PC-3 (cell line): ENCODE measurements around the gene SERTAD1. TPM values are rescaled to one million over a fixed set of nuclear protein-coding genes. Genes with fewer than 3 reads are reported as not detected.

Source experiments
- ATAC-seq: fragments of 200-7000 bp; cut with Tn5 transposase; 2 replicates; pipeline ENCODE4 v1.9.1; 2020; ENCODE audit warnings: mild to moderate bottlenecking, moderate library complexity
- BruUV-seq: library from RNA; stranded (reverse); fragments of 400-500 nt; replicated peaks from 2 replicates; lab custom pipeline; 2021; lab: Mats Ljungman, UMichigan
- CTCF ChIA-PET: fragments of 300-600 bp; sonication (Branson Sonifier 250); formaldehyde crosslinking; loops from one replicate; lab custom pipeline; 2022; ENCODE audit warnings: antibody characterized with exemption; lab: Charles Lee
- POLR2A ChIA-PET: fragments of 300-600 bp; sonication (Branson Sonifier 250); formaldehyde crosslinking; loops from one replicate; lab custom pipeline; 2022; ENCODE audit warnings: antibody characterized with exemption; ENCODE audit not compliant: unreplicated experiment; lab: Charles Lee
- DNase-seq: peaks from one replicate; pipeline ENCODE4 v3.0.0-alpha.2; 2015
- H2AFZ ChIP-seq: fragments of 300-600 bp; sonication (generic); 2 replicates; pipeline ENCODE4 v1.6.0; 2016; ENCODE audit warnings: antibody characterized with exemption, low read length
- H3F3A ChIP-seq: fragments of 300-600 bp; sonication (generic); one replicate; pipeline ENCODE4 v1.6.0; 2017; ENCODE audit warnings: antibody characterized with exemption, low read length, control low read depth, mild to moderate bottlenecking; ENCODE audit not compliant: unreplicated experiment
- H3K27ac ChIP-seq: fragments of 300-600 bp; sonication (generic); 2 replicates; pipeline ENCODE4 v1.5.1; 2016; ENCODE audit warnings: mild to moderate bottlenecking, low read length
- H3K27me3 ChIP-seq: fragments of 300-600 bp; sonication (generic); 2 replicates; pipeline ENCODE4 v1.6.1; 2016; ENCODE audit warnings: low read length, mixed read lengths
- H3K36me3 ChIP-seq: fragments of 300-600 bp; sonication (generic); 2 replicates; pipeline ENCODE4 v1.6.1; 2016; ENCODE audit warnings: low read depth, mixed run types, low read length, mixed read lengths
- H3K4me1 ChIP-seq: fragments of 300-600 bp; sonication (generic); 2 replicates; pipeline ENCODE4 v1.5.1; 2016; ENCODE audit warnings: low read length; ENCODE audit not compliant: insufficient read depth
- H3K4me2 ChIP-seq: fragments of 300-600 bp; sonication (generic); 2 replicates; pipeline ENCODE4 v1.6.0; 2016; ENCODE audit warnings: low read length
- H3K4me3 ChIP-seq: fragments of 300-600 bp; sonication (generic); 2 replicates; pipeline ENCODE4 v1.5.1; 2016; ENCODE audit warnings: mild to moderate bottlenecking, low read length, mixed read lengths
- H3K79me2 ChIP-seq: fragments of 300-600 bp; sonication (generic); 2 replicates; pipeline ENCODE4 v1.6.1; 2017; ENCODE audit warnings: low read length, mixed read lengths
- H3K9ac ChIP-seq: fragments of 300-600 bp; sonication (generic); 2 replicates; pipeline ENCODE4 v1.6.0; 2016; ENCODE audit warnings: mild to moderate bottlenecking, low read length
- H3K9me2 ChIP-seq: fragments of 300-600 bp; sonication (generic); replicated peaks from 2 replicates; pipeline ENCODE4 v1.6.1; 2016; ENCODE audit warnings: mixed run types, low read length, mixed read lengths
- H3K9me3 ChIP-seq: fragments of 300-600 bp; sonication (generic); 2 replicates; pipeline ENCODE4 v1.6.1; 2016; ENCODE audit warnings: low read length, mixed read lengths
- H4K20me1 ChIP-seq: fragments of 300-600 bp; sonication (generic); 2 replicates; pipeline ENCODE4 v1.6.1; 2016; ENCODE audit warnings: low read length, mixed read lengths
- CTCF ChIP-seq: fragments of 300-600 bp; sonication (generic); conservative IDR thresholded peaks from 2 replicates; pipeline ENCODE4 v1.5.1; 2017; ENCODE audit warnings: antibody characterized with exemption, low read depth, mild to moderate bottlenecking, low read length
- EZH2 ChIP-seq: fragments of 300-600 bp; sonication (generic); IDR thresholded peaks from one replicate; pipeline ENCODE4 v1.6.1; 2017; ENCODE audit warnings: antibody characterized with exemption, mild to moderate bottlenecking, low read length; ENCODE audit not compliant: unreplicated experiment
- EZH2phosphoT487 ChIP-seq: fragments of 300-600 bp; sonication (generic); IDR thresholded peaks from 2 replicates; pipeline ENCODE4 v1.6.1; 2018; ENCODE audit warnings: mild to moderate bottlenecking, antibody characterized with exemption, low read length, borderline replicate concordance
- intact Hi-C: fragments of 100-400 bp; cut with micrococcal nuclease; formaldehyde crosslinking; loops from 2 replicates; pipeline ENCODE4 v1.9.0; 2023
- total RNA-seq: library from RNA; depleted of rRNA; stranded (reverse); fragments of >200 nt; gene quantifications from 2 replicates; pipeline ENCODE4 v1.2.3, GENCODE V29; 2014

The SERTAD1 gene
- total RNA-seq, 1 experiment from 2014 or later, result 16.8 TPM

GRCh38 chr19:40395956-40396355 is 29.8 kb downstream of the SERTAD1 start:
- H3K4me3 ChIP-seq, result no peak overlapping the region
- no peak for ATAC-seq
- H3K4me2 ChIP-seq, result no peak overlapping the region
- TF ChIP-seq EZH2phosphoT487, result no peak
- no peak for TF ChIP-seq CTCF
- TF ChIP-seq EZH2, result no peak
- no peak for DNase-seq
- POLR2A ChIA-PET, result no interaction called here
- no TSS peak for BruUV-seq
- no peaks in the 10 kb centered on the region for H3K79me2 ChIP-seq
- no peaks in the 10 kb centered on the region for H3K9me3 ChIP-seq
- no peaks in the 10 kb centered on the region for H4K20me1 ChIP-seq
- H3K9me2 ChIP-seq, result no peaks in the 10 kb centered on the region
- no peaks in the 10 kb centered on the region for H3K27me3 ChIP-seq
- peaks cover 10% of the 10 kb centered on the region; the same call in 1 of the 2 replicates for H3K4me1 ChIP-seq
- H3K27ac ChIP-seq, result no peak overlapping the region
- CTCF ChIA-PET, result interaction anchor here (0.8 kb wide), 1 partner anchor 91 kb away, joined by 6 read pairs; no protein-coding TSS in a partner anchor
- H2AFZ ChIP-seq, result no peak overlapping the region
- intact Hi-C loops, result no loop called here
- H3K36me3 ChIP-seq, result no peaks in the 10 kb centered on the region
- H3K9ac ChIP-seq, result no peak overlapping the region
- H3F3A ChIP-seq, result no peaks in the 10 kb centered on the region

DNA sequence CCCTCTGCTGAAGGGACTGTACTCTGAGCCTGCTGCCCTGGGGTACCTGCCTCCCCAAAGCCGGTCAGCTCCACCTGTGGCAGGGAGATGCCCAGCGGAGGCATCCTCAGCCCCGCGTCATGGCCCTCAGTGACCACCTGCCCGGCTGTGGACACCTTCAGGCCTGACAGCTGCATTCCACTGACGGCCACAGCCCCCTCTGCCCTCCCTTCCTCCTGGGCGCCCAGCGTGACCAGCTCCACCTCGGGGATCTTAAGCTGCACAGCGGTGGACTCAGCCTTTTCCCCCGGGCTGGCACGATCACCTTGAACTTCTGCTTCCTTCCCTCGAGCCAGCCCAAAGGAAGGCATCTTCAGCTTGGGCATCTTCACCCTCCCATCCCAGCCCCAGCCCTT is 31.0 kb downstream of the SERTAD1 start:
- Histone ChIP-seq H3K27ac (no peak overlapping the region), H3K79me2 (no peaks in the 10 kb centered on the region), H3K36me3 (no peaks in the 10 kb centered on the region), H4K20me1 (no peaks in the 10 kb centered on the region), H3K27me3 (no peaks in the 10 kb centered on the region), H3K4me3 (no peak overlapping the region), H3K4me2 (no peak overlapping the region), H3K9me2 (no peaks in the 10 kb centered on the region), H3K4me1 (peaks cover 10% of the 10 kb centered on the region; the same call in 1 of the 2 replicates), H3F3A (no peaks in the 10 kb centered on the region), H3K9me3 (no peaks in the 10 kb centered on the region), H3K9ac (no peak overlapping the region), H2AFZ (no peak overlapping the region)
- intact Hi-C loops, result no loop called here
- BruUV-seq, result no TSS peak
- no peak for TF ChIP-seq EZH2
- TF ChIP-seq EZH2phosphoT487, result no peak
- TF ChIP-seq CTCF, result no peak
- ATAC-seq (no peak), DNase-seq (no peak)
- ChIA-PET CTCF (no interaction called here), POLR2A (interaction anchor here (0.7 kb wide), 1 partner anchor 19 kb away, joined by 3 read pairs; no protein-coding TSS in a partner anchor)

DNA sequence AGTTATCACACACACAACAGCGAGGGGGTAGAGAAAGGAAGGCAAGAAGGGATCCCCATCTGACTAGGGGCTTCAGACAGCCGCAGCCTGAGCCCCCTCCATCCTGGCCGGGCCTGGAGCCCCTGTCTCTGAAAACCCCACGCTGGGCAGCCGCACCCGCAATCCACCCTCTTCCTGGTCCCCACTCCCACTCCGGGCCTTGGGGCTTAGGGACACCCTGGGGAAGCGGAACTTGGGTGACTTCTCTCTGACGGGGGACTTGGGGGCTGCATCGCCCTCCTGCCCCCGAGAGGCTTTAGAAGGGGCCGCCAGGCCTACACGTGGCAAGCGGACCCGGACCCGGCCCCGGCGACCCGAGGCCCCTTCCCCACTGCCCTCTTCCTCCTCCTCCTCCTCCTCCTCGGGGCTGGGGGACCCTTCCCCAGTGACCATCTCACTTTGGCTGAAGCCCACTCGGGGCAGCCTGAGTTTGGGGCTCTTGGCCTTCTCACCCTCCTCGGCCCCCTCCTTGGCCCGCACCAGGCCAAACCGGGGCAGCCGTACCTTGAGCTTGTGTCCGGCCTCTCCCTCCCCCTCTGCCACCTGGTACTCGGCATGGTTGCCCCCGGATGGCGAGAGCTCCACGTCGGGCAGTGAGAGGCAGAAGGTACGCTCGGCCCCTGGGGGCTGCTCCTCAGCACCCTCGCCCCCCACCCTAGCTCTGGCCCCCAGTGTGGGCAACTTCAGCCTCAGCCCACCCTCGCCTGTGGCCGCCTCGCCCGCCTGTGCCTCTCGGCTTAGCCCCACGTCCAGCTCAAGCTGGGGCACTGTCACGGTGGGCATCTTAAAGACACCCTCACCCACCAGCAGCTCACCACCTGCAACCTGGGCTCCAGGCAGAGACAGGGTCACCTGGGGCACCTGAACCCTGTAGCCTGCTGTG is 31.6 kb downstream of the SERTAD1 start:
- DNase-seq, result no peak
- Histone ChIP-seq H3K27me3 (no peaks in the 10 kb centered on the region), H3F3A (no peaks in the 10 kb centered on the region), H3K4me1 (peaks cover 10% of the 10 kb centered on the region; the same call in 1 of the 2 replicates), H3K4me2 (no peak overlapping the region), H3K36me3 (no peaks in the 10 kb centered on the region), H3K9me2 (no peaks in the 10 kb centered on the region), H4K20me1 (no peaks in the 10 kb centered on the region), H3K9me3 (no peaks in the 10 kb centered on the region), H3K9ac (no peak overlapping the region), H2AFZ (no peak overlapping the region), H3K4me3 (no peak overlapping the region), H3K79me2 (no peaks in the 10 kb centered on the region), H3K27ac (no peak overlapping the region)
- TF ChIP-seq EZH2 (no peak), CTCF (no peak), EZH2phosphoT487 (no peak)
- no TSS peak for BruUV-seq
- intact Hi-C loops, result no loop called here
- ATAC-seq, result no peak
- ChIA-PET CTCF (no interaction called here), POLR2A (no interaction called here)
